Daoy (cell line): ENCODE measurements around the gene ASIC1. TPM values are rescaled to one million over a fixed set of nuclear protein-coding genes. Genes with fewer than 3 reads are reported as not detected.
A peak's percentile ranks its signal among the peaks of the same experiment; 100 is the strongest.

Experiments used
- DNase-seq: peaks from one replicate; pipeline ENCODE4 v3.0.0-alpha.2; 2015; ENCODE audit warnings: low read depth
- total RNA-seq: library from RNA; depleted of rRNA; stranded (reverse); fragments of >200 nt; shearing (Covaris generic); gene quantifications from 2 replicates; pipeline ENCODE4 v1.2.3, GENCODE V29; 2014

Gene ASIC1
- total RNA-seq, 1 experiment from 2014 or later = not detected

GRCh38 chr12:50041062-50041860, 16.1 kb upstream of the ASIC1 start:
- DNase-seq = no peak

DNA sequence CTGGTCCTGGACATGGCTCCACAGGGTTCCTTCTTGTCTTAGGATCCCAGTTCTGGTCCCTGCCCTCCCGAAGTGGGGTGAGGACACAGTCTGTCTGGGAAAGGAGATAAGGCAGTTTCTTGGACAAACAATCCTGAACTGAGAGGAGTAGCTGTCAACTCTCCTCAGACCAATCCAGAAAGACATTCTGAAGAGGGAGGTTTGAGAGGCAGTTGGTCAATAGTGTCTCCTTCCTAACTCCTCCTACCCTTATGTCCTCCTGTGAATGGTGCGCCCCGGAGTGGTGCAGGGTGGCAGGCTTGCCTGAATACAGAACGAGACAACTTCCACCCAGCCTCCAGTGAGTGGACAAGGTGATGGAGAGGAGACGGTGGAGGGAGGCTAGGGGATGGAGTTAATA, 15.4 kb upstream of the ASIC1 start:
- no peak for DNase-seq

- DNase-seq = no peak
These were observed 14.7 kb upstream of the ASIC1 start for GRCh38 chr12:50042693-50043092.

- DNase-seq = no peak
These were observed 14.1 kb upstream of the ASIC1 start for GRCh38 chr12:50043308-50043707.

- DNase-seq = peak; percentile 29
These were observed 13.5 kb upstream of the ASIC1 start for GRCh38 chr12:50043854-50044253.

DNA sequence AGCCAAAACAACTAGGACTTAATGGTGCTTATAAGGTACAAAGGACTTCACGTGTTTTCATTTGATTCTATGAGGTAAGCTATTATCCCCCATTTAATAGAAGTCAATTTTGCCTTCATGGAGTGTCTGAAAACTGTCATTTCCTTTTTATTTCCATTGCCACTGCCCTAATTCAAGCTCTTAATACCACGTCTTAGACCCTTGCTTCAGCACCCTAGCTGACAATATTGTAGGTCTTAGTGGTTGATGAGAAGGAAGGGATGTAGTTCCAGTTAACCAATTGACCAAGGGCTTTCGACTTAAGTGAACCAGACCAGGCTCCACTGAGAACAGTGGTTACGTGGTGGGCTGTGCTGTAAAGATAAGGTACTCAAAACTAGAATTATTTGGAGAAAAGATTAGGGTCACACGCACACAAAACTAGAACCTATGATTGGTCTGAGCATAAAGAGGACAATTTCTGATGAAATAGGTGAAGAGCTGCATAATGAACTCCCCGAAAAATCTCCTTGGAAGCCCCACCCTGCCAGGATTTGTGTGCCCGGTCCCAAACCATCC, 9.6 kb upstream of the ASIC1 start:
- DNase-seq = no peak

DNA sequence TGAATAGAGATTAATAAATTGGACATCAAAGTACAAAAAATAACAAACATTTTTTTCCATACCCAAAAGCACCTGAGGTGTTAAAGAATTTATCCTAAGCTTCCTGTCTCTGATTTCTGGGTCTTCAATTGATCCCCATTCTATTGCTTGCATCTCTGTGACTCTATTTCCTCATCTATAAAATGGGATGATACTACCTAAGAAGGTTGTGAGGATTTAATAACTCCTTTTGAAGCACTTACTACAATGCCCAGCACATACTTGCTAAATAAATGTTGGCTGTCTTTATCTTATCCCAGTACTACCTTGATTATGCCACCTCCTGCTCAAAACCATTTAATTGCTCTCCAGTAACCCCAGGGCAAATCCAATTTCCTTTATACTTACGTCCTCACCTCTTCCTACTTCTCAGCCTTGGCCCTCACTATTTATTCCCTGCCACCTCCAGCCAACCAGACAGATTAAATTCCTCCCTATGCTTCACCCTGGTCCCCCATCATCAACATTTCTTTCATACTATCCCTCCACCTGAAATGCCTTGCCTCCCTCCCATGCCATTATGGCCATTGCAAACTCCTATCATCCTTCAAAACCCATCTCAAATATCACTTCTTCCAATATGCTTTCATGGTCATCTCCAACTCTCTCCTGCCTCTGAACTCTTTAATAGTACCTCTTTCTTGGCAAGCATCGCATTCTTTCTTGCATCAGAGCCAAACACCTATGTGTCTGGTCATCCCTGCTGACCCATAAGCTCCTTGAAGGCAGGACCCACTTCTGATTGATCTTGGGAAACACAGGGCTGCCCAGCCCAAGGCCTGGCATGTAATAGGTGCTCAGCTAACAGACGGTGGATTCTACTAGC, 7.9 kb upstream of the ASIC1 start:
- DNase-seq = no peak

DNA sequence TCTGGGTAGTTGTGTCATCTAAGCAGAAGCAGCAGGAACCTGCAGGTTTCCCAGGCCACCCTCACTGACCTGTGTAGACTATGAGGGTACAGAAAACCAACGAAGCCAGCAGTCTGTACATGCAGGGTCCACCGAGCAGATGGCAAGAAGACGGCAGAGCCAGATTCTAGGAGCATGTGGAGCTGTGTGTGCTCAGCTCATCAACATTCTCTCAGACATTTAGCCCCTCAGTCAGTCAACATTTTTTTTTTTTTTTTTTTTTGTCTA, 7.3 kb upstream of the ASIC1 start:
- no peak for DNase-seq

- no peak for DNase-seq
These were observed 6.8 kb upstream of the ASIC1 start for GRCh38 chr12:50050410-50051098.

DNA sequence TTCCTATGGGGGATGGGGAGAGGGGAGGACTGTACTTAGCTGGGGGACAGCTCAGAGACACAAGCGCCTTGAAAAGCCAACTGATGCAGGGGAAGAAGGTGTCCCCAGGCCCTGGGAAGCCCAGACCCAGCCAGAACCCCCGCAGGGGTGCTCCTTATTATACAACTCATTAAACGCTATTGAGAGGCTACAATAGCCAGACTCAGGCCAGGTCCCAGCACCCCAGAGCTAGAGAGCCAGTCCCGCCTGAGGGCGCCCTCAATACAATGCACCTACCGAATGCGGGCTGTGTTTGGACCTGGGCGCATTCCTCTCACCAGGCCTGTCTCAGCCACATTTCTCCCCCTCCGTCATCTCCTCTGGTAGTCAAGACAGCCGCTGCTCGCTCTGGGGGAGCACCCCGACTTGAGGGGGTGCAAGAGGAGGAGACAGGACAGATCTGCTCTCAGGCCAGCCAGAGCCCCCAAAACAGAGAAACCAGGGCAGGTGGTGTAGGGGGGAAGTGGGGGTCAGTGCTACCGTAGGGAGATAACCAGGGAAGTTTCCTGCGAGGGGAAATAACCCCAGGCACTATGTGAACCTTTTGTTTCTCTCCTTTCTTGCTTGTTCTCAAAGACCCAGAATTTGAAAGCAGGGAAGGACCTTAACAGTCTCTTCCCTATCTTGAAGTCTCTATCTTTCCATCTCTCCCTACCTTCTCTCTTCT, 6.1 kb upstream of the ASIC1 start:
- DNase-seq = no peak

GRCh38 chr12:50052544-50052943, 4.9 kb upstream of the ASIC1 start:
- DNase-seq = no peak

GRCh38 chr12:50052964-50053363, 4.4 kb upstream of the ASIC1 start:
- DNase-seq = no peak

DNA sequence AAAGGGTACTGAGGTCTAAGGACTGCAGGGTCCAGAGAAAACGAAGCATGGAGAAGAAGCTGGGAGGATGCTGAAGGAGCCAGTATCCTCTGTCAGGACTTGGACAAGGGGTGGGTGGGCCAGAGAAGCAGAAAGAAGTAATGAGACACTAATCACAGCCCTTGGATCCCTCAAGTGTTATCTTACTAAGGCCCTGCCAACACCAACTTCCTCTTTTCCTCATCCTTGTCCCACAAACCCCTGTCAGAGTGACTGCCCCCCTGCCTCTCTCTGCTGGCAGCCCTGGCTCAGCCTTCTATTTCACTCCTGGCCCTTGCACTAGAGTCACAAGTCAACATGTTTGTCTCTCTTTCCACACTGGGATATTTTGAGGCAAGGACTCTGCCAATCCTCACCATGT, 3.8 kb upstream of the ASIC1 start:
- no peak for DNase-seq

DNA sequence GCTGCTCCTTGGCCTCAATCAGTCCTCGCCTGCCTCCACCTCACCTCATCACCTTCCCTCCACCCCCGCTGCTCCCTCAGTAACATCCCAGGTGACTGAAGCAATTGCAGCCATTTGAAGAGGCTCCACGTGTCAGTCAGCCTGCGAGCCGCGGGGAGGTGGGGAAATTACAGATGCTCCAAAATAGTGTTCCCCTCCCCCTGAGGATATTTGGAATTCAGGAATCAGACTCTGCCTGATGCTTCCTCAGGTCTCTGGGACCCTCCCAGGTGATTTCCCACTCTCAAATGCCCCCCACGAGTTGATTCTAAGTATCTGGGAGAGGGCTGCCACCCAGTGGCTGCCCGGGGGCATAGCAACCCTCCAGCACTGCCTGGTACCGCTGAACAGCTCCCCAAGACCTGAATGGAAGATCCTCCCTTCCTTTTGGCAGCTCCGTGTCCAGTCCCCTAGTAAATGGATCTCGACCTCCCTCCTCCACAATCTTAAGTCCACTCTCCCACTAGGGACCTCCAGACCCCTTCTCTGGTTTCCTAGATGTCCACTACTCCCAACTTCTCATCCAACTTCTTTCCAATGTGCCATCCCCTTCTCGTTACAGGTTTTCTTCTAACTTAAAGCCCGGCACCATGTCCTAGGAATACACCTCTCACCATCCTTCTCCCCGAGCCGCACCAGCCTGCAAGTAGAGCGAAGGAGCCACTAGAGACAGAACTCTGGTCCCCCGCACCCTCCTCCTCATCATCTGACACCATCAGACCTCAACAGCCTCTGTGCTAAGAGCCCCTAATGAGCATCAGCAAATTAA, 1.4 kb upstream of the ASIC1 start:
- DNase-seq = peak; percentile 67

DNA sequence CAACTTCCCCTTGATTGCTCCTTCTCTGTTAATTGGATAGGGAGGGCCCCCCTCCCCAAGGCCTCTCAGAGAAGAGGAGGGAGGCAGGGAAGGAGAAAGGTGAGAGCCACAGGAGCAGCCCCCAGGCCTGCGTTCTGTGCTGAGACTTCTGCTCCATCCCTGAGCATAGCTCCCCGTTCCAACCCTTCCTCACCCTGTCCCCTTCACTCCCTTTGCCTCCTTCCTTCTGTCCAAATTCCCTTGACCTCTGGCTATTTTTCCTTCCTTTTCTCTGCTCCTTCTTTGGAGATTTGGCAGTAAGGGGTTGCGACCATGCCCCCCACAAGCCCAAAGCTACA, 788 bp upstream of the ASIC1 start:
- DNase-seq = no peak

DNA sequence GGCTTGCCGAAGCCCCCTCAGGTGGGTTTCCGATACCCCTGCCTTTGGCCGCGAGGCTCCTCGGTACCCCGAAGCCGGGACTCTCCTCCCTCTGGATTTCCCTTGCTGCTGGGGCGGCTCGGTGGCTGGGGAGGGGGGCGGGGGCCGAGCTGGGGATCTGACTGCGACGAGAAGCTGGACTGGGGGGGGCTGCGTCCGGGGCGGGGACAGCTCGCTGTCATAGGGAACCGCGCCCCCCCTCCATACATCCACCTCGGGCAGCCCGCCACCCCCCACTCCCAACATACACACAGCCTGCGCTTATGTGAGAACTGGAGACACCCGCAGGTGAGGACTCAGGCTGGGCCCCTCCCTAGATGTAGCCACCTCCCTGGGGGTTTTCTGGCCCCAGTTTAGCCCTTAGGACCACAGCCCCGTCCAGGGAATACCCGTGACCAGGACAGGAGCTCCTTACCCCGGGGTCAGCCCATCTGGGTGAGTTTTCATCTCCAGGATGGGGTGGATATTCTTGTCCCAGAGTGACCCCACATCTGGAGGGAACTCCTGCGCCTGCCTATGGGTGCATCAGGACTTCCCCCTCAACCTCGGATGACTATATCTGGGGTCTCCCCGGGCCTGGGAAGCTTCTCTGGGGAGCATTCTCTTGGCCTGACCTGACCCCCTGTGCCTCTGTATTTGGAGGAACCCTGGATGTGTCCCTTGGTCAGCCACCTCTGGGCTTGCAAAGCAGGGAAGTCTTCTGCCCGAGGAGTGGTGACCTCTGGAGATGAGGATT, 687 bp downstream of the ASIC1 start:
- no peak for DNase-seq

DNA sequence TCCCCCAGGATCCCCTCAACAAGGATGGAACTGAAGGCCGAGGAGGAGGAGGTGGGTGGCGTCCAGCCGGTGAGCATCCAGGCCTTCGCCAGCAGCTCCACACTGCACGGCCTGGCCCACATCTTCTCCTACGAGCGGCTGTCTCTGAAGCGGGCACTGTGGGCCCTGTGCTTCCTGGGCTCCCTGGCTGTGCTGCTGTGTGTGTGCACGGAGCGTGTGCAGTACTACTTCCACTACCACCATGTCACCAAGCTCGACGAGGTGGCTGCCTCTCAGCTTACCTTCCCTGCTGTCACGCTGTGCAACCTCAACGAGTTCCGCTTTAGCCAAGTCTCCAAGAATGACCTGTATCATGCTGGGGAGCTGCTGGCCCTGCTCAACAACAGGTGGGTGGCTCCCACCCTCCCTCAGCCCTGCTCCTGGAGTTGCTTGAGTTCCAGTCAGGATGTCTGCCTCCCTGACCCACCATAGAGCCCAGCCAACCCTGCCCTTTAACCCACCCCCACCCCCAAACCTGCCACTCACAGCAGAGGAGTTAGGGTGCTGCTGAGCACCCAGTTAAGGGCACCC, 1.4 kb downstream of the ASIC1 start:
- DNase-seq = no peak

DNA sequence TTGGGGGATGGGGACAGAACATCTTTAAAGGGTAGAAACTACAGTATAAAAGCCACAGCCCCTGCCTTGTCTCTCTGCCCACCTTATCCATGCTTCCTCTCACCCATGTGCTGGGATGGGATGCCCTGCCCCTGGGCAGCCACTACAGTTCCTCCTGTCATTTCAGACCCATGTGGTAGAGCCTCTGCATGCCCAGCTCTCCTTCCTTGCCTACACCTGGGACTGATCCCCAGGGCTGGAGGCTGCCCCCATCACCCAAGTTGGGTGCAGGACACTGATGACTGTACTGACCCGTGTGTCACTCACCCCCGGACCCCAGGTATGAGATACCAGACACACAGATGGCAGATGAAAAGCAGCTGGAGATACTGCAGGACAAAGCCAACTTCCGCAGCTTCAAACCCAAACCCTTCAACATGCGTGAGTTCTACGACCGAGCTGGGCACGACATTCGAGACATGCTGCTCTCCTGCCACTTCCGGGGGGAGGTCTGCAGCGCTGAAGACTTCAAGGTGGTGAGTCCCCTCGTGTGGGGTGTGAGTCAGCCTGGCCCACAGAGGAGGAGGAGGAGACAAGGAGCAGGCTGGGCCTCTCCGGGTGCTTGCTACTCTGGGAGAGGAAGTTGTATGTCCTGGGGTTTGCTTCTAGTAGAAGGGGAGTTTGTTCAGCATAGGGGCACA, 2.2 kb downstream of the ASIC1 start:
- peak; percentile 79 for DNase-seq

DNA sequence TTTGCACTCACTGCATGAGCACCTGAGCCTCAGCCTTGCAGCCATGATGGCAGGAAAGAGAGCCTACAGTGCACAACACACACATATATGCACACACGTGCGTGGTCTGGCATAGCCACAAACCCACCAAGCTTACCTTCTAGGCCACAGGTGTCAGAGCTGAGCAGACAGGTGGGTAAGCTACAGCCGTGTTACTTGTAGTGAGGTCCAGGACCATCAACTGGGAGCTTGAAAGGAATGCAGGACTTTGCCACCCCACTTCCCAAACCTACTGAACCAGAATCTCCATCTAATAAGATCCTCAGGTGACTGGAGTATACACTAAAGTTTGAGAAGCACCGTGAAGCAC, 2.7 kb downstream of the ASIC1 start:
- DNase-seq = no peak
